Heart left ventricle (tissue), 16 donors: ENCODE measurements around the gene STPG2. TPM values are rescaled to one million over a fixed set of nuclear protein-coding genes. Genes with fewer than 3 reads are reported as not detected.

Experiments used
- ATAC-seq, 4 donors: fragments of 200-7000 bp; cut with Tn5 transposase; one replicate each; pipeline ENCODE4 v1.9.1; 2020 to 2022; ENCODE audit warnings: moderate library complexity in 4 of 4, mild to moderate bottlenecking in 3 of 4, moderate number of reproducible peaks in 1 of 4
- DNase-seq, 5 donors: peaks; one replicate each; pipeline ENCODE4 v3.0.0-alpha.2; 2020
- H3K27ac ChIP-seq, 12 donors: fragments of 200-600 bp; sonication (generic) in 4 of 12; one replicate each; pipeline versions ENCODE4 v1.5.0 to v1.8.0; 2016 to 2022; ENCODE audit warnings: mild to moderate bottlenecking in 2 of 12
- H3K27me3 ChIP-seq, 9 donors: fragments of 200-600 bp; sonication (generic) in 2 of 9; one replicate each; pipeline versions ENCODE4 v1.5.1 to v1.8.0; 2016 to 2022; ENCODE audit warnings: mild to moderate bottlenecking in 3 of 9
- H3K36me3 ChIP-seq, 9 donors: fragments of 200-600 bp; sonication (generic) in 2 of 9; one replicate each; pipeline versions ENCODE4 v1.5.0 to v1.8.0; 2018 to 2022; ENCODE audit warnings: mild to moderate bottlenecking in 2 of 9
- H3K4me1 ChIP-seq, 12 donors: fragments of 200-600 bp; sonication (generic) in 4 of 12; one replicate each; pipeline versions ENCODE4 v1.5.0 to v1.8.0; 2016 to 2022; ENCODE audit warnings: mild to moderate bottlenecking in 3 of 12
- H3K4me3 ChIP-seq, 12 donors: fragments of 200-600 bp; sonication (generic) in 4 of 12; one replicate each; pipeline versions ENCODE4 v1.5.0 to v1.8.0; 2017 to 2022; ENCODE audit warnings: mild to moderate bottlenecking in 9 of 12, moderate library complexity in 4 of 12
- H3K9me3 ChIP-seq, 12 donors: fragments of 200-600 bp; sonication (generic) in 4 of 12; one replicate each; pipeline versions ENCODE4 v1.5.0 to v1.8.0; 2016 to 2022; ENCODE audit warnings: mild to moderate bottlenecking in 1 of 12
- CTCF ChIP-seq, 12 donors: fragments of 200-600 bp; sonication (generic) in 4 of 12; IDR thresholded peaks; one replicate each; pipeline versions ENCODE4 v1.5.0 to v1.8.0; 2018 to 2022; ENCODE audit warnings: antibody characterized with exemption in 12 of 12, mild to moderate bottlenecking in 5 of 12
- POLR2A ChIP-seq, 2 donors: fragments of 450-650 bp; IDR thresholded peaks; one replicate each; pipeline ENCODE4 v1.6.1; 2017; ENCODE audit warnings: antibody characterized with exemption in 2 of 2, mild to moderate bottlenecking in 2 of 2, moderate library complexity in 2 of 2
- WGBS, 4 donors: extraction: QIAGEN DNeasy Blood & Tissue Kit in 2 of 4; methylation state at CpG; one replicate each; pipeline versions ENCODE4 v1.1.5 to v1.1.7; 2013 to 2018; 5-methylcytosine and 5-hydroxymethylcytosine counted together
- intact Hi-C, 10 donors: fragments of 100-400 bp; cut with DNase I; formaldehyde crosslinking; loops; one replicate each; pipeline versions ENCODE4 v1.11.1 to v1.14.2; 2022
- polyA plus RNA-seq, 2 donors: library from polyadenylated mRNA; stranded (reverse); fragments of 200-250 nt; gene quantifications; one replicate each; pipeline ENCODE4 v1.2.3, GENCODE V29; 2013
- total RNA-seq, 9 donors: library from RNA; depleted of rRNA in 2 of 9; stranded (reverse); fragments of >200 nt in 2 of 9; fragmentation: NEBNext Ultra II Directional in 3 of 9; extraction: Animal tissue kit (Norgen Biotek cat#: 25700) in 3 of 9; gene quantifications; one replicate each; pipeline versions ENCODE4 v1.1.0 to v1.2.4, GENCODE V29; 2016 to 2023
- donor health status: ischemic (EF 13 %, LVEDD 7.1; RV severe dilation, severe dysfunction).
- donor health status: healthy with polysubstance abuse.
- donor health status: DM: no; HTN: yes; CAD: no.
- donor health status: DM: no; HTN: no; CAD: no.
- donor health status: ischemic (EF 25% LVEDD 6.9; RV normal size, moderate dysfunction).
- donor health status: ischemic (EF 25% LVEDD 5.7; RV mildly dilated, moderate dysfunction).
- donor health status: healthy.
- donor health status: DM: yes; HTN: yes; CAD: no.
- donor health status: ischemic (EF 35%, LVEDD 5.7; RV mildly dilated, moderate dysfunction).
- donor health status: nonischemic (EF 11% LVEDD 7.7; RV severe dilation, severe dysfunction).
- donor health status: DM: yes; HTN: yes; CAD: no.
- donor health status: PGD.
- donor health status: ischemic (EF 29% LVEDD 5.4; RV normal size, mild dysfunction).
- donor health status: nonischemic (EF 23%, LVEDD 6.1; RV moderate dilation, normal function).

The STPG2 gene
- total and polyA plus RNA-seq, 11 donors, result 0.16 to 0.71 (median 0.32) TPM; not detected in 4

GRCh38 chr4:97587912-97588311 is 555.4 kb downstream of the STPG2 start:
- TF ChIP-seq POLR2A (IDR thresholded peaks at IDR 0.05) (no peak), CTCF (IDR thresholded peaks at IDR 0.05) (no peak)

GRCh38 chr4:97585274-97585673 is 558.0 kb downstream of the STPG2 start:
- no peak overlapping the region for H3K4me3 ChIP-seq
- TF ChIP-seq CTCF (IDR thresholded peaks at IDR 0.05) (no peak), POLR2A (IDR thresholded peaks at IDR 0.05) (no peak)
- ATAC-seq, result no peak
- H3K4me1 ChIP-seq, result no peaks in the 10 kb centered on the region
- no peak for DNase-seq
- H3K27me3 ChIP-seq, result no peaks in the 10 kb centered on the region
- H3K27ac ChIP-seq, result no peak overlapping the region
- intact Hi-C loops, result no loop called here
- no peaks in the 10 kb centered on the region for H3K36me3 ChIP-seq
- H3K9me3 ChIP-seq, result no peaks in the 10 kb centered on the region

More at GRCh38 chr4:97587912-97588311, 555.4 kb downstream of the STPG2 start:
- no peaks in the 10 kb centered on the region for H3K4me1 ChIP-seq
- no peaks in the 10 kb centered on the region for H3K27me3 ChIP-seq
- DNase-seq (no peak), ATAC-seq (no peak)
- H3K36me3 ChIP-seq, result no peaks in the 10 kb centered on the region
- no peak overlapping the region for H3K4me3 ChIP-seq
- intact Hi-C loops, result no loop called here
- H3K9me3 ChIP-seq, result no peaks in the 10 kb centered on the region
- WGBS, 4 donors, result 75 to 83% (median 78%) methylated on average over 2 of the region's 2 CpGs
- H3K27ac ChIP-seq, result no peak overlapping the region

- WGBS, 4 donors, result 28 to 51% (median 34%) methylated on average over 1 of the region's 1 CpG
- Histone ChIP-seq H3K9me3 (no peaks in the 10 kb centered on the region), H3K4me1 (no peaks in the 10 kb centered on the region), H3K4me3 (no peak overlapping the region), H3K27ac (no peak overlapping the region), H3K27me3 (no peaks in the 10 kb centered on the region), H3K36me3 (no peaks in the 10 kb centered on the region)
- TF ChIP-seq CTCF (IDR thresholded peaks at IDR 0.05), result no peak
- no peak for TF ChIP-seq POLR2A (IDR thresholded peaks at IDR 0.05)
- no peak for DNase-seq
- intact Hi-C loops, result no loop called here
- no peak for ATAC-seq
Measured at GRCh38 chr4:97582890-97583289, 560.4 kb downstream of the STPG2 start.

GRCh38 chr4:97577004-97577403 is 566.3 kb downstream of the STPG2 start:
- Histone ChIP-seq H3K4me3 (no peak overlapping the region), H3K4me1 (no peaks in the 10 kb centered on the region), H3K36me3 (no peaks in the 10 kb centered on the region), H3K27ac (no peak overlapping the region), H3K27me3 (no peaks in the 10 kb centered on the region), H3K9me3 (peaks cover 0 to 18% (median 0%) of the 10 kb centered on the region in 12 donors)
- TF ChIP-seq POLR2A (IDR thresholded peaks at IDR 0.05), result no peak
- ATAC-seq, result no peak
- WGBS, 4 donors, result 44 to 59% (median 55%) methylated on average over 2 of the region's 2 CpGs
- intact Hi-C loops, result loop anchor here in 1 of 10 donors (2.0 kb wide), 1 partner anchor 14 kb away; no protein-coding TSS in a partner anchor
- DNase-seq, result no peak

GRCh38 chr4:97560009-97560408 is 583.3 kb downstream of the STPG2 start:
- DNase-seq, result no peak
- Histone ChIP-seq H3K27me3 (no peaks in the 10 kb centered on the region), H3K9me3 (peaks cover 0 to 13% (median 0%) of the 10 kb centered on the region in 12 donors), H3K36me3 (no peaks in the 10 kb centered on the region), H3K4me1 (no peaks in the 10 kb centered on the region), H3K4me3 (no peak overlapping the region), H3K27ac (no peak overlapping the region)
- no peak for ATAC-seq
- WGBS, 4 donors, result 87 to 91% (median 89%) methylated on average over 2 of the region's 2 CpGs
- intact Hi-C loops, result no loop called here
- TF ChIP-seq POLR2A (IDR thresholded peaks at IDR 0.05) (no peak), CTCF (IDR thresholded peaks at IDR 0.05) (no peak)
